Measurements from ENCODE around the gene TRIM46.

GRCh38 chr1:155195201-155196102 lies 21.8 kb downstream of the TRIM46 start:
- TF ChIP-seq CTCF (IDR thresholded peaks at IDR 0.05; ENCODE audit: low read depth, low read length) (no peak), POLR2A (IDR thresholded peaks at IDR 0.05; ENCODE audit: extremely low read depth, insufficient read length) (no peak)

Data from NB4 (cell line).